Measurements from ENCODE around the gene RAB8B. TPM values are rescaled to one million over a fixed set of nuclear protein-coding genes. Genes with fewer than 3 reads are reported as not detected.

Gene RAB8B
- total and polyA plus RNA-seq, 10 of the 15 experiments (the other 5 are each of a cell fraction or from before 2014, with no cell fraction given): 17.8 to 104 (median 65.1) TPM

- DNase-seq (ENCODE audit: low read depth, low spot score) (no peak), FAIRE-seq (no peak), ATAC-seq (no peak)
- peak overlapping the region; percentile 42 for H3K27ac ChIP-seq (ENCODE audit: control insufficient read depth, insufficient read depth)
- H4K20me1 ChIP-seq (ENCODE audit: control insufficient read depth, insufficient read depth): no peaks in the 10 kb centered on the region
- in situ Hi-C loops (cut with MboI): no loop called here
- no peak overlapping the region for H2AFZ ChIP-seq (ENCODE audit: control insufficient read depth, low read depth, low read length)
- peaks cover 34% of the 10 kb centered on the region for H3K79me2 ChIP-seq (ENCODE audit: control insufficient read depth, insufficient read depth, low read length)
- H3K4me3 ChIP-seq: peak overlapping the region; percentile 78
- H3K9me3 ChIP-seq (replicated peaks; ENCODE audit: control insufficient read depth, insufficient read depth, low read length): peaks cover 2% of the 10 kb centered on the region; the same call in 2 of the 3 replicates
- WGBS (ENCODE audit: insufficient coverage, insufficient replicate concordance, low lambda C conversion rate, missing lambda C conversion rate): 47% methylated on average over 3 of the region's 3 CpGs
- no peaks in the 10 kb centered on the region for H3K27me3 ChIP-seq (replicated peaks in 1 of 2; ENCODE audit: control insufficient read depth in 2 of 2, insufficient read depth in 2 of 2, low read length in 1 of 2)
- CTCF ChIA-PET: interaction anchor here (0.7 to 2.3 kb wide), 8 partner anchors 8 to 312 kb away, joined by 3 to 7 read pairs (median 4); no protein-coding TSS in a partner anchor
- TF ChIP-seq RBBP5 (conservative IDR thresholded peaks at IDR 0.05) (no peak), PAX8 (IDR thresholded peaks at IDR 0.05) (no peak), POLR2AphosphoS2 (IDR thresholded peaks at IDR 0.05; ENCODE audit: low read depth, low read length) (no peak), NR2C2 (IDR thresholded peaks at IDR 0.05; ENCODE audit: borderline replicate concordance, control insufficient read depth, insufficient read length, low read depth) (no peak), FOXM1 (IDR thresholded peaks at IDR 0.05; ENCODE audit: low read depth, low read length) (no peak), PKNOX1 (IDR thresholded peaks at IDR 0.05) (no peak), CBX3 (IDR thresholded peaks at IDR 0.05; ENCODE audit: borderline replicate concordance, low read depth) (no peak), MLLT1 (IDR thresholded peaks at IDR 0.05) (no peak), POU2F2 (IDR thresholded peaks at IDR 0.05; ENCODE audit: borderline replicate concordance, low read depth, low read length) (no peak), CEBPB (IDR thresholded peaks at IDR 0.05; ENCODE audit: borderline replicate concordance in 1 of 2, low read depth in 2 of 2, low read length in 2 of 2) (no peak), CHD1 (IDR thresholded peaks at IDR 0.05; ENCODE audit: low read depth, low read length) (no peak), ZNF622 (IDR thresholded peaks at IDR 0.05) (no peak)
- TF ChIP-seq, protein P1, sequence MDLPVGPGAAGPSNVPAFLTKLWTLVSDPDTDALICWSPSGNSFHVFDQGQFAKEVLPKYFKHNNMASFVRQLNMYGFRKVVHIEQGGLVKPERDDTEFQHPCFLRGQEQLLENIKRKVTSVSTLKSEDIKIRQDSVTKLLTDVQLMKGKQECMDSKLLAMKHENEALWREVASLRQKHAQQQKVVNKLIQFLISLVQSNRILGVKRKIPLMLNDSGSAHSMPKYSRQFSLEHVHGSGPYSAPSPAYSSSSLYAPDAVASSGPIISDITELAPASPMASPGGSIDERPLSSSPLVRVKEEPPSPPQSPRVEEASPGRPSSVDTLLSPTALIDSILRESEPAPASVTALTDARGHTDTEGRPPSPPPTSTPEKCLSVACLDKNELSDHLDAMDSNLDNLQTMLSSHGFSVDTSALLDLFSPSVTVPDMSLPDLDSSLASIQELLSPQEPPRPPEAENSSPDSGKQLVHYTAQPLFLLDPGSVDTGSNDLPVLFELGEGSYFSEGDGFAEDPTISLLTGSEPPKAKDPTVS (IDR thresholded peaks at IDR 0.05; ENCODE audit: low read depth, low read length): no peak
- TF ChIP-seq, protein P2, sequence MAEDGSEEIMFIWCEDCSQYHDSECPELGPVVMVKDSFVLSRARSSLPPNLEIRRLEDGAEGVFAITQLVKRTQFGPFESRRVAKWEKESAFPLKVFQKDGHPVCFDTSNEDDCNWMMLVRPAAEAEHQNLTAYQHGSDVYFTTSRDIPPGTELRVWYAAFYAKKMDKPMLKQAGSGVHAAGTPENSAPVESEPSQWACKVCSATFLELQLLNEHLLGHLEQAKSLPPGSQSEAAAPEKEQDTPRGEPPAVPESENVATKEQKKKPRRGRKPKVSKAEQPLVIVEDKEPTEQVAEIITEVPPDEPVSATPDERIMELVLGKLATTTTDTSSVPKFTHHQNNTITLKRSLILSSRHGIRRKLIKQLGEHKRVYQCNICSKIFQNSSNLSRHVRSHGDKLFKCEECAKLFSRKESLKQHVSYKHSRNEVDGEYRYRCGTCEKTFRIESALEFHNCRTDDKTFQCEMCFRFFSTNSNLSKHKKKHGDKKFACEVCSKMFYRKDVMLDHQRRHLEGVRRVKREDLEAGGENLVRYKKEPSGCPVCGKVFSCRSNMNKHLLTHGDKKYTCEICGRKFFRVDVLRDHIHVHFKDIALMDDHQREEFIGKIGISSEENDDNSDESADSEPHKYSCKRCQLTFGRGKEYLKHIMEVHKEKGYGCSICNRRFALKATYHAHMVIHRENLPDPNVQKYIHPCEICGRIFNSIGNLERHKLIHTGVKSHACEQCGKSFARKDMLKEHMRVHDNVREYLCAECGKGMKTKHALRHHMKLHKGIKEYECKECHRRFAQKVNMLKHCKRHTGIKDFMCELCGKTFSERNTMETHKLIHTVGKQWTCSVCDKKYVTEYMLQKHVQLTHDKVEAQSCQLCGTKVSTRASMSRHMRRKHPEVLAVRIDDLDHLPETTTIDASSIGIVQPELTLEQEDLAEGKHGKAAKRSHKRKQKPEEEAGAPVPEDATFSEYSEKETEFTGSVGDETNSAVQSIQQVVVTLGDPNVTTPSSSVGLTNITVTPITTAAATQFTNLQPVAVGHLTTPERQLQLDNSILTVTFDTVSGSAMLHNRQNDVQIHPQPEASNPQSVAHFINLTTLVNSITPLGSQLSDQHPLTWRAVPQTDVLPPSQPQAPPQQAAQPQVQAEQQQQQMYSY (CRISPR knock-in tag; IDR thresholded peaks at IDR 0.05): no peak
- TF ChIP-seq, protein P3, sequence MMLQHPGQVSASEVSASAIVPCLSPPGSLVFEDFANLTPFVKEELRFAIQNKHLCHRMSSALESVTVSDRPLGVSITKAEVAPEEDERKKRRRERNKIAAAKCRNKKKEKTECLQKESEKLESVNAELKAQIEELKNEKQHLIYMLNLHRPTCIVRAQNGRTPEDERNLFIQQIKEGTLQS (IDR thresholded peaks at IDR 0.05; ENCODE audit: borderline replicate concordance, extremely low read depth, low read depth, low read length): no peak
- SMC1A ChIA-PET (ENCODE audit: uncharacterized antibody, unreplicated experiment): interaction anchor here (0.7 to 6.0 kb wide), 8 partner anchors 16 to 202 kb away, joined by 3 to 39 read pairs (median 3); no protein-coding TSS in a partner anchor
- RAD21 ChIA-PET (ENCODE audit: unreplicated experiment): interaction anchor here (0.8 to 3.4 kb wide), 3 partner anchors 36 to 105 kb away, joined by 3 to 16 read pairs (median 6); no protein-coding TSS in a partner anchor
- intact Hi-C loops (cut with micrococcal nuclease; ENCODE audit: unreplicated experiment): loop anchor here (5.0 to 10.0 kb wide), 4 partner anchors 33 to 249 kb away; partner anchors contain the start of genes APH1B and LACTB
- no peak overlapping the region; the same call in 1 of the 2 replicates for H3K9ac ChIP-seq (ENCODE audit: control insufficient read depth, insufficient read depth, low read length)
- H3K36me3 ChIP-seq (ENCODE audit: control insufficient read depth in 2 of 2, insufficient read depth in 2 of 2, low read length in 1 of 2): peaks cover 0 to 21% of the 10 kb centered on the region in 2 experiments; a peak in 1 of 4 replicates
- H3K4me2 ChIP-seq (ENCODE audit: control insufficient read depth, insufficient read depth): peak overlapping the region; percentile 75
- no peaks in the 10 kb centered on the region for H3K4me1 ChIP-seq (ENCODE audit: control insufficient read depth, insufficient read depth, low read length)
- BruUV-seq (replicated peaks): no TSS peak
- POLR2A ChIA-PET: interaction anchor here (2.7 kb wide), 1 partner anchor 37 kb away, joined by 22 read pairs; no protein-coding TSS in a partner anchor
Observed at GRCh38 chr15:63155486-63155885, 33.9 kb upstream of the RAB8B start.

All from GM12878 (cell line).